Lower leg skin (tissue), 4 donors: Measurements from ENCODE around the gene ZNF613. TPM values are rescaled to one million over a fixed set of nuclear protein-coding genes. Genes with fewer than 3 reads are reported as not detected.
"Not testable (repeated sequence)": the region's sequence is repeated elsewhere in the genome, so short reads cannot be mapped to it uniquely, and the experiment has no call there.

ENCODE experiments used
- DNase-seq, 2 donors: peaks; one replicate each; pipeline ENCODE4 v3.0.0-alpha.2; 2019; ENCODE audit warnings: low spot score in 2 of 2
- H3K4me3 ChIP-seq: fragments of 200-600 bp; sonication (generic); 2 replicates; pipeline ENCODE4 v1.5.1; 2017; ENCODE audit warnings: mild to moderate bottlenecking, low read depth; ENCODE audit not compliant: poor library complexity, severe bottlenecking
- POLR2A ChIP-seq, 2 donors: fragments of 450-650 bp; IDR thresholded peaks; one replicate each; pipeline ENCODE4 v1.6.1; 2016 to 2017; ENCODE audit warnings: antibody characterized with exemption in 2 of 2, mild to moderate bottlenecking in 1 of 2, moderate library complexity in 1 of 2
- WGBS, 2 donors: methylation state at CpG; one replicate each; pipeline ENCODE4 v1.1.5; 2018; 5-methylcytosine and 5-hydroxymethylcytosine counted together
- intact Hi-C: fragments of 100-400 bp; cut with DNase I; formaldehyde crosslinking; loops from one replicate; pipeline ENCODE4 v1.15.0; 2023; ENCODE audit warnings: low total_unique reads
- total RNA-seq, 4 donors: library from RNA; depleted of rRNA; stranded (reverse); fragments of >200 nt; gene quantifications; one replicate each; pipeline ENCODE4 v1.1.0, GENCODE V29; 2016
- TF ChIP-seq, protein P1 (sequence below), 3 donors: fragments of 450-650 bp; IDR thresholded peaks; one replicate each; pipeline ENCODE4 v1.5.1; 2016; ENCODE audit warnings: antibody characterized with exemption in 3 of 3, mild to moderate bottlenecking in 3 of 3, moderate library complexity in 2 of 3

The ZNF613 gene
- total RNA-seq, 4 donors from 2014 or later: 3.6 to 17.2 (median 7.0) TPM

DNA sequence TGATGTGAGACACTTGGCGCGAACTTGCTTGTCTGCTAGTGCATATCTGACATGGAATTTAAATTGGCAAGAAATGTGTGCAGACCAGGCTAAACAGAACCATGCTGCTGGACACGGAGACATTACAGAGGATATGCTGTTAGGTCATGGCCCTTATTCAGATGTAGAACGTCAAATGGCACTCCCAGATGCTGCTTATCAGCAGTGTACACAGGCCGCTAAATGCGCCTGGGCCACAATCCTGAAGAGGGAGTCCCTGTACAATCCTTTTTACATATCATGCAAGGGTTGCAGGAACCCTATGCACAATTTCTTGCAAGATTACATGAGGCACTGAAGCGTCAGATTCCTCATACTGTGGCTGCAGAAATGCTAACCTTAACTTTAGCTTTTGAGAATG lies 50.1 kb downstream of the ZNF613 start:
- 89 to 96% methylated on average over 7 of the region's 7 CpGs for WGBS, 2 donors
- TF ChIP-seq POLR2A (IDR thresholded peaks at IDR 0.05): no peak
- TF ChIP-seq, protein P1, sequence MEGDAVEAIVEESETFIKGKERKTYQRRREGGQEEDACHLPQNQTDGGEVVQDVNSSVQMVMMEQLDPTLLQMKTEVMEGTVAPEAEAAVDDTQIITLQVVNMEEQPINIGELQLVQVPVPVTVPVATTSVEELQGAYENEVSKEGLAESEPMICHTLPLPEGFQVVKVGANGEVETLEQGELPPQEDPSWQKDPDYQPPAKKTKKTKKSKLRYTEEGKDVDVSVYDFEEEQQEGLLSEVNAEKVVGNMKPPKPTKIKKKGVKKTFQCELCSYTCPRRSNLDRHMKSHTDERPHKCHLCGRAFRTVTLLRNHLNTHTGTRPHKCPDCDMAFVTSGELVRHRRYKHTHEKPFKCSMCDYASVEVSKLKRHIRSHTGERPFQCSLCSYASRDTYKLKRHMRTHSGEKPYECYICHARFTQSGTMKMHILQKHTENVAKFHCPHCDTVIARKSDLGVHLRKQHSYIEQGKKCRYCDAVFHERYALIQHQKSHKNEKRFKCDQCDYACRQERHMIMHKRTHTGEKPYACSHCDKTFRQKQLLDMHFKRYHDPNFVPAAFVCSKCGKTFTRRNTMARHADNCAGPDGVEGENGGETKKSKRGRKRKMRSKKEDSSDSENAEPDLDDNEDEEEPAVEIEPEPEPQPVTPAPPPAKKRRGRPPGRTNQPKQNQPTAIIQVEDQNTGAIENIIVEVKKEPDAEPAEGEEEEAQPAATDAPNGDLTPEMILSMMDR (IDR thresholded peaks at IDR 0.05): no peak
- no peak overlapping the region for H3K4me3 ChIP-seq
- intact Hi-C loops: no loop called here
- no peak for DNase-seq

DNA sequence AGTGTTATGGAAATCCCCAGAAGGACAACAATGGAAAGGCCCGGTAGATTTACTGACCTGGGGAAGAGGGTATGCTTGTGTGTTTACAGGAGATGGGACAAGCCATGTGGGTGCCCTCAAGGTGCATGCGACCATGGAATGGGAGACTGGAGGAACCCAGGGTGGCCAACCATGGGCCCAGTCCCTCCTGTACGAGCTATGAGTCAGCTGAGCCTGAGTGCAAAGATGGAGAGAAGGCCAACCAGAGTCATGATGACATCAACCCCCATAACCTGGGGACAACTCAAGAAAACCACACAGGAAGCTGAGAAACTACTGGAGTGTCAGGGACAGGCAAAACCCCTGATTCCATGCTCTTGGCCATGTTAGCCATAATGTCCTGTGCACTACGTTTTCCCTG lies 51.6 kb downstream of the ZNF613 start:
- no peak overlapping the region for H3K4me3 ChIP-seq
- WGBS, 2 donors: 93 to 97% methylated on average over 4 of the region's 4 CpGs
- intact Hi-C loops: no loop called here
- DNase-seq: no peak
- TF ChIP-seq POLR2A (IDR thresholded peaks at IDR 0.05): no peak
- TF ChIP-seq, protein P1 (IDR thresholded peaks at IDR 0.05): no peak

DNA sequence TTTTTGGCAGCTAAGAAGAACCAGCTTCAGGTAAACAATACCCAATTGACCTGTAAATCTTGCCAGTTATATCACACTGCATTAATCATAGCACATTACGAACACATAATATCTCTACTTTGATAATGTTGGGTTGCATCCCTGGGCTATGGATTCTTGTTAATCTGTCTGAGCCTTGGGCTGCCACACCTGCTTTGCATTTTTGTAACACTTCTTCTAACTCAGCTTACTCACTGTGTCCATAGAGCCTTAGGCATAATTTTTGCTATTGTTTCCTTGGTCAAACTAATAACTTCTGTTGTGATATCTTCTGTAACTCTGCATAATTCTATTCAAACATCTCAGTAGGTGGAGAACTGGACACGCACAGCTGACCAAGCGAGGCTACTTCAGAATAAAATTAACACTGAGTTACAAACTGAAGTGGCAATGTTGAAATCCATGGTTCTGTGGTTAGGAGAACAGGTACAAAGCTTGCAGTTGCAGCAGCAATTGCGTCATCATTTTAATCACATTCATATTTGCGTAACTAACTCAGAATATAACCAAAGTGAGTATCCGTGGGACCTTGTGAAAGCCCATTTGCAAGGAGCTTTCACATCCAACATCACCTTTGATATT lies 53.0 kb downstream of the ZNF613 start:
- no peak overlapping the region for H3K4me3 ChIP-seq
- no peak for TF ChIP-seq POLR2A (IDR thresholded peaks at IDR 0.05)
- TF ChIP-seq, protein P1 (IDR thresholded peaks at IDR 0.05): no peak
- no peak for DNase-seq
- 92 to 94% methylated on average over 6 of the region's 6 CpGs for WGBS, 2 donors
- intact Hi-C loops: loop anchor here (10.0 kb wide), 1 partner anchor 55 kb away; the partner anchor contains the start of gene ZNF613

DNA sequence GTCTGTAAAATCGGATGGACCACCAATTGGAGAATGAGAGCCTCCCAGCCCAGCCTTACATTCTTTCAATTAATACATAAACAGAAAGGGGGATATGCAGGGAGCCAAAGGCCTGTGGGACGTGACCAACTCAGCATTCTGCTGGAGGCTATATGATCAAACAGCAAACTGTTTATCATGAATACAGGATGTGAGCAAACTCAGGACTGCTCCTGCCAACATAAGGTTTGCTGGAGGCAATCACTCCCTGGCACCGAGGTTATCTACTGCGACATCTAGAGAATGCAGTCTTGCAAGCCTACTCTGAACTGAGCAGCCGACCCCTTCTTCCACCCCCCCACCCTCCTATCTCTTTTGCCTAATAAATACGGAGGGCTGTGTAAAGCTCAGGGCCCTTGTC lies 53.7 kb downstream of the ZNF613 start:
- intact Hi-C loops: loop anchor here (10.0 kb wide), 1 partner anchor 56 kb away; the partner anchor contains the start of gene ZNF613
- DNase-seq, H3K4me3 ChIP-seq: not testable (repeated sequence)
- 66 to 85% methylated on average over 6 of the region's 6 CpGs for WGBS, 2 donors

DNA sequence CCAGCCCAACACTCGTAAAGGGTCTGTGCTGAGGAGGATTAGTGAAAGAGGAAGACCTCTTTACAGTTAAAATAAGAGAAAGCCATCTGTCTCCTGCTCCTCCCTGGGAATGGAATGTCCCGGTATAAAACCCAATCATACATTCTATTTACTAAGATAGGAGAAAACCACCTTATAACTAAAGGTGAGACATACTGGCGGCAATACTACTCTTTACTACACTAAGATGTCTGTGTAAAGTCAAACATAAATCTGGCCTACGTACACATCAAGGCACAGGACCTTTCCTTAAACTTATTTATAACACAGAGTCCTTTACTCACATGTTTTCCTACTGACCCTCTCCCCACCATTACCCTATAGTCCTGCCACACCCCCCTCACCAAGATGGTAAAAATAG lies 56.1 kb downstream of the ZNF613 start:
- no peak for DNase-seq
- intact Hi-C loops: loop anchor here (10.0 kb wide), 1 partner anchor 59 kb away; the partner anchor contains the start of gene ZNF613
- WGBS, 2 donors: 94 to 98% methylated on average over 4 of the region's 4 CpGs
- TF ChIP-seq, protein P1 (IDR thresholded peaks at IDR 0.05): no peak
- TF ChIP-seq POLR2A (IDR thresholded peaks at IDR 0.05): no peak
- H3K4me3 ChIP-seq: no peak overlapping the region

DNA sequence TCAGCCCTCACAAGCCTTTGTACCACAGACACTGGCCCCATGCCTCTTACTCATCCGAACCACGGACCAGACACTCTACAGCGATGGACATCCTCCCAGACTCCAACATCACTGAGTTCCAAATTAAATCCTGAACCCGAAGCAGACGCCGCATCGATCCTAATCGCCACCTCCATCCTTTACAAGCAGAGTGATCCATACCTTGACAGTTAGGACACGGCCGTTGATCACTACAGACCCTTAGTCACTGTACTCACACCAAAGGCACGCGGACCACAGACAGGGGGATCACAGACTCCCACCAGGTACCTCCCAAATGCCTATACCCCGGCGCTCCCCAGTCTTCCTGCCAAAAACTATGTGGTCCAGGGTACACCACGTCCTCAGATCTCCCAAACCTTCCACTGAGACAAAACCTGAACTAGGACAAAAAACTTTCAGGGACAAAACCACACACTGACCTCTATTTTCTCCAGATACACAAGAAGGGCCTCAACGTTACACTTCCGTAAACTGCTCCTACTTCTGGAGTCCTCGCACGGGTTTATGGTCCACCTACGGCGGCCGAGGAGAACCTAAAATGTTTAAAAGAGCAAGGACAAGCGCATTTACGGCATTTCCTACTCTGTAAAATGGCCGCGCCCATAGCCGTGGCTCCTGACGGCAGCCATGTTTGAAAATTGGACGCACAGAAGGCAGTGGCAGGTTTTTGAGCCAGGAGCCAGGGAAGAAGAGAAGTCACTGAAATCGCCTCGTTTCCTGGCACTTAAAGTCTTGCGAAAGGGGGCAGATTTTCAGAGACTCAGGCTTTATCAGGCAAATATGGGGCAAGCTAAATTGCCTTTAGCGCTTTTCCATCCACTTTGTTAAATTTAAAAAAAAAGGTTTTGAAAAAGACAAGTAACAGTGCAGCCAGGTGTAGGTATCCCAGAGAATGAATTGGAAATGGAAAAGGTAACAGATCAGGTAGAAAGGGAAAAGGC lies 59.3 kb downstream of the ZNF613 start, which contains the start of gene ZNF350:
Gene ZNF350 (minus strand): TSS at position 532 of the 983 bp plus-strand sequence. CDS start 12,480 bp downstream, outside the sequence.
- DNase-seq: peak; percentile 96 to 97
- intact Hi-C loops: loop anchor here (10.0 kb wide), 1 partner anchor 62 kb away; the partner anchor contains the start of gene ZNF613
- TF ChIP-seq, protein P1 (IDR thresholded peaks at IDR 0.05): no peak
- 3 to 4% methylated on average over 33 of the region's 33 CpGs for WGBS, 2 donors
- H3K4me3 ChIP-seq: peak within 1 kb of the TSS; percentile 81
